ENCODE data around the gene ISM1. TPM values are rescaled to one million over a fixed set of nuclear protein-coding genes. Genes with fewer than 3 reads are reported as not detected.

Gene ISM1
- total RNA-seq, 1 donor: 1.1 TPM

GRCh38 chr20:13207016-13207415 is 14.1 kb upstream of the ISM1 start:
- H3K4me3 ChIP-seq (ENCODE audit: low read depth, low read length): no peak overlapping the region
- TF ChIP-seq, protein P1, sequence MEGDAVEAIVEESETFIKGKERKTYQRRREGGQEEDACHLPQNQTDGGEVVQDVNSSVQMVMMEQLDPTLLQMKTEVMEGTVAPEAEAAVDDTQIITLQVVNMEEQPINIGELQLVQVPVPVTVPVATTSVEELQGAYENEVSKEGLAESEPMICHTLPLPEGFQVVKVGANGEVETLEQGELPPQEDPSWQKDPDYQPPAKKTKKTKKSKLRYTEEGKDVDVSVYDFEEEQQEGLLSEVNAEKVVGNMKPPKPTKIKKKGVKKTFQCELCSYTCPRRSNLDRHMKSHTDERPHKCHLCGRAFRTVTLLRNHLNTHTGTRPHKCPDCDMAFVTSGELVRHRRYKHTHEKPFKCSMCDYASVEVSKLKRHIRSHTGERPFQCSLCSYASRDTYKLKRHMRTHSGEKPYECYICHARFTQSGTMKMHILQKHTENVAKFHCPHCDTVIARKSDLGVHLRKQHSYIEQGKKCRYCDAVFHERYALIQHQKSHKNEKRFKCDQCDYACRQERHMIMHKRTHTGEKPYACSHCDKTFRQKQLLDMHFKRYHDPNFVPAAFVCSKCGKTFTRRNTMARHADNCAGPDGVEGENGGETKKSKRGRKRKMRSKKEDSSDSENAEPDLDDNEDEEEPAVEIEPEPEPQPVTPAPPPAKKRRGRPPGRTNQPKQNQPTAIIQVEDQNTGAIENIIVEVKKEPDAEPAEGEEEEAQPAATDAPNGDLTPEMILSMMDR (IDR thresholded peaks at IDR 0.05; ENCODE audit: insufficient read depth, low read length): no peak
- DNase-seq (ENCODE audit: low read depth): no peak

GRCh38 chr20:13211956-13212618 is 9.0 kb upstream of the ISM1 start:
- no peak overlapping the region for H3K4me3 ChIP-seq (ENCODE audit: low read depth, low read length)
- TF ChIP-seq, protein P1 (IDR thresholded peaks at IDR 0.05; ENCODE audit: insufficient read depth, low read length): no peak
- DNase-seq (ENCODE audit: low read depth): no peak

DNA sequence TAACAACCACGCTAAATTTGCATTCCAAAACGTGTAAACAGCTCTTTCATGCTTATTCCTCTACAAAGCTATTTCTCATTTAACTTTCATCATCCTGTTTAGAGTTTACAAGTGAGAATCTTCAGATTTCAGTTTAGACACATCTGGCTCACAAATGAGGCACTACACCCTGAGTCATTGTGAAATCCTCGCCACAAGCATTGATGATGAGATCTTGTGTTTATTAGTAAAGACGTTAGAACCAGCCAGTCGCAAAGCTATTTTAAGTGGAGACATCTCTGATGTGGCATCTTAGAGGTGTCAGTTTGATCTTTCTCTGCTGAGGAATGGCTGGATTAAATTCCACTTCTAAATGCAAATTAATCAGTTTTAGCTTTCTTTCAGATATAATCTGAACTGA is 8.3 kb upstream of the ISM1 start:
- DNase-seq (ENCODE audit: low read depth): no peak
- TF ChIP-seq, protein P1 (IDR thresholded peaks at IDR 0.05; ENCODE audit: insufficient read depth, low read length): no peak

DNA sequence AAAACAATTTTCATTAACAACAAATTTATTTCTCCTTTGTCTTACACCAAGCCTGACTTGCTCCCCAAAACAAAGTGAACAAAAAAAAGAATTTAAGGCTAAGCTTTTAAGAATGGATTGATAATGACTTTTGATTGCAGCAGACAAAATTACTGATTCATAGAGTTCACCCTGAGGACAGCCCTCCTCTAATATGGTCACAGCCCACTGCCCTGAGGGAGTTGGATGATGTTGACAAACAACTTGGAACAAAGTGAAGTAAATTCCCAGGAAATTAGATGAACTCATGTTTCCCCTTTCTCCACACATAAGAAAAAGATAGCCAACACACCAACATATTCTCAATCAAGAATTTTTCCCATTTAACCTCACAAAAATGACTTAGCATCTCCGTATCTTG is 7.7 kb upstream of the ISM1 start:
- H3K4me3 ChIP-seq (ENCODE audit: low read depth, low read length): no peak overlapping the region
- no peak for DNase-seq (ENCODE audit: low read depth)
- TF ChIP-seq, protein P1 (IDR thresholded peaks at IDR 0.05; ENCODE audit: insufficient read depth, low read length): no peak

More for the DNA sequence above, 8.3 kb upstream of the ISM1 start:
- H3K4me3 ChIP-seq (ENCODE audit: low read depth, low read length): no peak overlapping the region

GRCh38 chr20:13216533-13216932 is 4.5 kb upstream of the ISM1 start:
- DNase-seq (ENCODE audit: low read depth): no peak
- TF ChIP-seq, protein P1 (IDR thresholded peaks at IDR 0.05; ENCODE audit: insufficient read depth, low read length): no peak
- H3K4me3 ChIP-seq (ENCODE audit: low read depth, low read length): no peak overlapping the region

- TF ChIP-seq, protein P1 (IDR thresholded peaks at IDR 0.05; ENCODE audit: insufficient read depth, low read length): no peak
- no peak overlapping the region for H3K4me3 ChIP-seq (ENCODE audit: low read depth, low read length)
- no peak for DNase-seq (ENCODE audit: low read depth)
These were observed 1.5 kb upstream of the ISM1 start for GRCh38 chr20:13219327-13220193.
